PC-9 (cell line): ENCODE data around the gene GAN.

Source experiments
- CTCF ChIP-seq: fragments of 200-600 bp; sonication (generic); conservative IDR thresholded peaks from 2 replicates; pipeline ENCODE4 v1.6.1; 2017; ENCODE audit warnings: mixed run types, antibody characterized with exemption, mild to moderate bottlenecking, moderate library complexity
- EZH2 ChIP-seq: fragments of 200-600 bp; sonication (generic); IDR thresholded peaks from 2 replicates; pipeline ENCODE4 v1.8.0; 2017; ENCODE audit warnings: antibody characterized with exemption, low read depth

- no peak for TF ChIP-seq CTCF
- TF ChIP-seq EZH2 = no peak
Measured at GRCh38 chr16:81358860-81359259, 44.1 kb downstream of the GAN start.
